Measurements from ENCODE around the gene CDC42BPG. TPM values are rescaled to one million over a fixed set of nuclear protein-coding genes. Genes with fewer than 3 reads are reported as not detected.

Gene CDC42BPG
- total and polyA plus RNA-seq, 10 of the 15 experiments (the other 5 are each of a cell fraction or from before 2014, with no cell fraction given): 0.02 to 1.3 (median 0.09) TPM; not detected in 1

DNA sequence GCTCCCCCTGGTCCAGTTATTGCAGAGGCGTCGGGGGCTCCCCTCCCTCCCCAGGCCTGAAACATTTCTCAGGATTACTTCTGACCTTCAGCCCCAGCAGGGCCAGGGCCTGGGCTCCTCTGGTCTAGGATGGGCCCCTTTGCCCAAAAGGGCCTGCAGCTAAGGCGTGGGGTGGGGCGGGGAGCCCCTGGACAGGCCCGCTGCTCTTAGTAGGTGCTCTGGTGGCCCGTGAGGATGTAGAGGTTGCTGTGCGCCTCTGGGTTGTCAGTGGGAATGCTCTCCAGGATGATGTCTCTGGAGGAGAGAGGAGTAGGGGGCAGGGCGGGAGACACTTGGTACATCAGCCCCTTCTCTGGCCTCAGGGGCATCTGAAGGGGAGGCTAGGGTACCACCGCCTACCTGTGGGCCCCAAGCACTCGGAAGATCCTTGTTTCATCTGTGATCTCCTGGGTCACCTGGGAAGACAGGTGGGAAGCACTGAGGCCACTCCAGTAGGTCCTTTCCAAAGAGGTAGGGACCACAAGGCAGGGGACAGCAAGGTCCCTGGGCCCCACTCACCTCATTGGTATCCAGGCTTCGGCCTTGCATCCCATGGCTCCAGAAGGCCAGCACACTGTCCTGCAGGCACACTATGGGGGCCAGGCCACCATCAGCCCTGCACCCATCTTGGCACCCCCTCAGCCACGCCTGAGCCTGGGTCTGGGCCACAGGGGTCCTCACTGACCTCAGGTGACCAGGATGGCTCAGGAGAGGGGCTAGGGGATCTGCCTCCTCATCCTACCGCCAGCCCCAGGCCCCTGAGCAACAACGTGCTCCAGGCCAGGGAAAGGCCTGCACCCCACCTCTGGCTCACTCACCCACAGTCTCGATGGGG is 54.9 kb downstream of the CDC42BPG start:
- TF ChIP-seq, protein P1, sequence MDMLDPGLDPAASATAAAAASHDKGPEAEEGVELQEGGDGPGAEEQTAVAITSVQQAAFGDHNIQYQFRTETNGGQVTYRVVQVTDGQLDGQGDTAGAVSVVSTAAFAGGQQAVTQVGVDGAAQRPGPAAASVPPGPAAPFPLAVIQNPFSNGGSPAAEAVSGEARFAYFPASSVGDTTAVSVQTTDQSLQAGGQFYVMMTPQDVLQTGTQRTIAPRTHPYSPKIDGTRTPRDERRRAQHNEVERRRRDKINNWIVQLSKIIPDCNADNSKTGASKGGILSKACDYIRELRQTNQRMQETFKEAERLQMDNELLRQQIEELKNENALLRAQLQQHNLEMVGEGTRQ (IDR thresholded peaks at IDR 0.05; ENCODE audit: borderline replicate concordance, low read depth, low read length): no peak
- TF ChIP-seq LARP7 (IDR thresholded peaks at IDR 0.05): no peak
- TF ChIP-seq CHD1 (IDR thresholded peaks at IDR 0.05; ENCODE audit: low read depth, low read length): no peak
- TF ChIP-seq, protein P2, sequence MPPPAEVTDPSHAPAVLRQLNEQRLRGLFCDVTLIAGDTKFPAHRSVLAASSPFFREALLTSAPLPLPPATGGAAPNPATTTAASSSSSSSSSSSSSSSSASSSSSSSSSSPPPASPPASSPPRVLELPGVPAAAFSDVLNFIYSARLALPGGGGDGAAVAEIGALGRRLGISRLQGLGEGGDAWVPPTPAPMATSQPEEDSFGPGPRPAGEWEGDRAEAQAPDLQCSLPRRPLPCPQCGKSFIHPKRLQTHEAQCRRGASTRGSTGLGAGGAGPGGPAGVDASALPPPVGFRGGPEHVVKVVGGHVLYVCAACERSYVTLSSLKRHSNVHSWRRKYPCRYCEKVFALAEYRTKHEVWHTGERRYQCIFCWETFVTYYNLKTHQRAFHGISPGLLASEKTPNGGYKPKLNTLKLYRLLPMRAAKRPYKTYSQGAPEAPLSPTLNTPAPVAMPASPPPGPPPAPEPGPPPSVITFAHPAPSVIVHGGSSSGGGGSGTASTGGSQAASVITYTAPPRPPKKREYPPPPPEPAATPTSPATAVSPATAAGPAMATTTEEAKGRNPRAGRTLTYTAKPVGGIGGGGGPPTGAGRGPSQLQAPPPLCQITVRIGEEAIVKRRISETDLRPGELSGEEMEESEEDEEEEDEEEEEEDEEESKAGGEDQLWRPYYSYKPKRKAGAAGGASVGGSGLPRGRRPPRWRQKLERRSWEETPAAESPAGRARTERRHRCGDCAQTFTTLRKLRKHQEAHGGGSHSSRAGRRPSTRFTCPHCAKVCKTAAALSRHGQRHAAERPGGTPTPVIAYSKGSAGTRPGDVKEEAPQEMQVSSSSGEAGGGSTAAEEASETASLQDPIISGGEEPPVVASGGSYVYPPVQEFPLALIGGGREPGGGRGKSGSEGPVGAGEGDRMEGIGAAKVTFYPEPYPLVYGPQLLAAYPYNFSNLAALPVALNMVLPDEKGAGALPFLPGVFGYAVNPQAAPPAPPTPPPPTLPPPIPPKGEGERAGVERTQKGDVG (CRISPR knock-in tag; IDR thresholded peaks at IDR 0.05): no peak
- TF ChIP-seq POLR2A (IDR thresholded peaks at IDR 0.05; ENCODE audit: low read depth, low read length): no peak
- TF ChIP-seq, protein P3, sequence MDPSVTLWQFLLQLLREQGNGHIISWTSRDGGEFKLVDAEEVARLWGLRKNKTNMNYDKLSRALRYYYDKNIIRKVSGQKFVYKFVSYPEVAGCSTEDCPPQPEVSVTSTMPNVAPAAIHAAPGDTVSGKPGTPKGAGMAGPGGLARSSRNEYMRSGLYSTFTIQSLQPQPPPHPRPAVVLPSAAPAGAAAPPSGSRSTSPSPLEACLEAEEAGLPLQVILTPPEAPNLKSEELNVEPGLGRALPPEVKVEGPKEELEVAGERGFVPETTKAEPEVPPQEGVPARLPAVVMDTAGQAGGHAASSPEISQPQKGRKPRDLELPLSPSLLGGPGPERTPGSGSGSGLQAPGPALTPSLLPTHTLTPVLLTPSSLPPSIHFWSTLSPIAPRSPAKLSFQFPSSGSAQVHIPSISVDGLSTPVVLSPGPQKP (IDR thresholded peaks at IDR 0.05; ENCODE audit: low read depth, low read length): no peak
- TF ChIP-seq EGR1 (IDR thresholded peaks at IDR 0.05; ENCODE audit: borderline replicate concordance in 1 of 2, low read depth in 2 of 2, low read length in 2 of 2): no peak
- TF ChIP-seq, protein P4, sequence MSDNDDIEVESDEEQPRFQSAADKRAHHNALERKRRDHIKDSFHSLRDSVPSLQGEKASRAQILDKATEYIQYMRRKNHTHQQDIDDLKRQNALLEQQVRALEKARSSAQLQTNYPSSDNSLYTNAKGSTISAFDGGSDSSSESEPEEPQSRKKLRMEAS (IDR thresholded peaks at IDR 0.05; ENCODE audit: low read depth, low read length): no peak
- no peak for TF ChIP-seq ATF7 (IDR thresholded peaks at IDR 0.05; ENCODE audit: low read depth)
- no peak for TF ChIP-seq STAT1 (conservative IDR thresholded peaks at IDR 0.05)
- no peak for TF ChIP-seq IKZF1 (conservative IDR thresholded peaks at IDR 0.05)
- no peak for TF ChIP-seq SREBF1 (IDR thresholded peaks at IDR 0.05; ENCODE audit: low read length)
- TF ChIP-seq CHD2 (IDR thresholded peaks at IDR 0.05; ENCODE audit: borderline replicate concordance, low read depth, low read length): no peak
- no peak for TF ChIP-seq ESRRA (IDR thresholded peaks at IDR 0.05; ENCODE audit: low read length)
- TF ChIP-seq CBX5 (IDR thresholded peaks at IDR 0.05; ENCODE audit: low read depth): no peak
- H3K9ac ChIP-seq (ENCODE audit: control insufficient read depth, insufficient read depth, low read length): no peak overlapping the region
- no TSS peak for BruUV-seq (replicated peaks)
- H3K4me1 ChIP-seq (ENCODE audit: control insufficient read depth, insufficient read depth, low read length): no peaks in the 10 kb centered on the region
- in situ Hi-C loops (cut with MboI): no loop called here
- H2AFZ ChIP-seq (ENCODE audit: control insufficient read depth, low read depth, low read length): no peak overlapping the region
- no peak overlapping the region for H3K27ac ChIP-seq (ENCODE audit: control insufficient read depth, insufficient read depth)
- 97% methylated on average over 15 of the region's 15 CpGs for WGBS (ENCODE audit: insufficient coverage, insufficient replicate concordance, low lambda C conversion rate, missing lambda C conversion rate)
- H3K9me3 ChIP-seq (replicated peaks; ENCODE audit: control insufficient read depth, insufficient read depth, low read length): no peaks in the 10 kb centered on the region
- ChIA-PET RAD21 (ENCODE audit: unreplicated experiment) (no interaction called here), SMC1A (ENCODE audit: uncharacterized antibody, unreplicated experiment) (no interaction called here), CTCF (interaction anchor here (5.2 kb wide), 1 partner anchor 12 kb away, joined by 41 read pairs; the partner anchor contains the start of gene MAP4K2), POLR2A (no interaction called here)
- no peaks in the 10 kb centered on the region for H4K20me1 ChIP-seq (ENCODE audit: control insufficient read depth, insufficient read depth)
- no peak overlapping the region for H3K4me2 ChIP-seq (ENCODE audit: control insufficient read depth, insufficient read depth)
- intact Hi-C loops (cut with micrococcal nuclease; ENCODE audit: unreplicated experiment): no loop called here
- FAIRE-seq: no peak
- H3K36me3 ChIP-seq (ENCODE audit: control insufficient read depth in 2 of 2, insufficient read depth in 2 of 2, low read length in 1 of 2): peaks cover 5 to 11% of the 10 kb centered on the region in 2 experiments; a peak in 3 of 4 replicates
- H3K4me3 ChIP-seq: no peak overlapping the region
- H3K79me2 ChIP-seq (ENCODE audit: control insufficient read depth, insufficient read depth, low read length): no peaks in the 10 kb centered on the region
- no peaks in the 10 kb centered on the region for H3K27me3 ChIP-seq (replicated peaks in 1 of 2; ENCODE audit: control insufficient read depth in 2 of 2, insufficient read depth in 2 of 2, low read length in 1 of 2)
- no peak for ATAC-seq
- DNase-seq (ENCODE audit: low read depth, low spot score): no peak
